ENCODE results near the gene NHLH1.

GRCh38 chr1:160421881-160422280, 55.0 kb downstream of the NHLH1 start:
- TF ChIP-seq POLR2AphosphoS5 (IDR thresholded peaks at IDR 0.05) = no peak
- no peak for TF ChIP-seq EP300 (IDR thresholded peaks at IDR 0.05)
- TF ChIP-seq, protein P1, sequence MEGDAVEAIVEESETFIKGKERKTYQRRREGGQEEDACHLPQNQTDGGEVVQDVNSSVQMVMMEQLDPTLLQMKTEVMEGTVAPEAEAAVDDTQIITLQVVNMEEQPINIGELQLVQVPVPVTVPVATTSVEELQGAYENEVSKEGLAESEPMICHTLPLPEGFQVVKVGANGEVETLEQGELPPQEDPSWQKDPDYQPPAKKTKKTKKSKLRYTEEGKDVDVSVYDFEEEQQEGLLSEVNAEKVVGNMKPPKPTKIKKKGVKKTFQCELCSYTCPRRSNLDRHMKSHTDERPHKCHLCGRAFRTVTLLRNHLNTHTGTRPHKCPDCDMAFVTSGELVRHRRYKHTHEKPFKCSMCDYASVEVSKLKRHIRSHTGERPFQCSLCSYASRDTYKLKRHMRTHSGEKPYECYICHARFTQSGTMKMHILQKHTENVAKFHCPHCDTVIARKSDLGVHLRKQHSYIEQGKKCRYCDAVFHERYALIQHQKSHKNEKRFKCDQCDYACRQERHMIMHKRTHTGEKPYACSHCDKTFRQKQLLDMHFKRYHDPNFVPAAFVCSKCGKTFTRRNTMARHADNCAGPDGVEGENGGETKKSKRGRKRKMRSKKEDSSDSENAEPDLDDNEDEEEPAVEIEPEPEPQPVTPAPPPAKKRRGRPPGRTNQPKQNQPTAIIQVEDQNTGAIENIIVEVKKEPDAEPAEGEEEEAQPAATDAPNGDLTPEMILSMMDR (IDR thresholded peaks at IDR 0.05) = no peak
- no peak for TF ChIP-seq POLR2A (IDR thresholded peaks at IDR 0.05; ENCODE audit: low read depth)

Data from esophagus muscularis mucosa (tissue), 4 donors.